ENCODE results near the gene DDC. TPM values are rescaled to one million over a fixed set of nuclear protein-coding genes. Genes with fewer than 3 reads are reported as not detected.
A peak's percentile ranks its signal among the peaks of the same experiment; 100 is the strongest.

DDC gene
- total and polyA plus RNA-seq, 2 donors (not counting 3 experiments of a cell fraction or from before 2014, with no cell fraction given): not detected

DNA sequence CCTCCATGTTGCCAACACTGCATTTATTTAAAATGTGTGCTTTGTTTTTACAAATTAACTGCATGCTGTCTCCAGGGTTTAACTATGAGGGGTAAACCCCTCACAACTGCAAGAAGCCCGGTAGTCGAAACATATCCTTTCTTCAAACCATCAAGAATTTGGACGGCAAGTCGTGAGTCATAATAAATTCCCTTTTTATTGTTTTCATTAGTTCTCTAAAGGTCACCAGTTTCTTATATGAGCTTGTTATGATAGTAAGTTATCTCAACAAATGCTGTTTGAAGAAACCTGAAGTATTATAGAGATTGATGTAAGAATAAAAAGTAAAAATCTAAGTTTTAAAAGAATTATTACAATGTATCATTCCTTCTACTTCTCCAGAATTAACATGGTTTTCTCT is 102.8 kb downstream of the DDC start:
- no peak overlapping the region for H3K4me2 ChIP-seq (ENCODE audit: insufficient read depth, low read length)
- ChIA-PET POLR2A (no interaction called here), CTCF (interaction anchor here (1.0 to 1.6 kb wide), 2 partner anchors 257 to 679 kb away, joined by 5 to 9 read pairs; no protein-coding TSS in a partner anchor)
- H3K9me1 ChIP-seq (replicated peaks; ENCODE audit: control insufficient read depth, extremely low read depth, insufficient read depth, low read length): no peaks in the 10 kb centered on the region
- H3K36me3 ChIP-seq (ENCODE audit: control insufficient read depth in 2 of 2, extremely low read depth in 1 of 2, insufficient read depth in 2 of 2, low read length in 2 of 2): no peaks in the 10 kb centered on the region
- peaks cover under 1 to 12% of the 10 kb centered on the region in 2 experiments for H3K27me3 ChIP-seq (ENCODE audit: control insufficient read depth in 2 of 2, insufficient read depth in 2 of 2, low read length in 2 of 2)
- H4K20me1 ChIP-seq (replicated peaks; ENCODE audit: control insufficient read depth, extremely low read depth, insufficient read depth, low read length): no peaks in the 10 kb centered on the region
- no TSS peak for BruUV-seq (replicated peaks)
- DNase-seq (ENCODE audit: low read depth, low spot score) (peak; percentile 28), FAIRE-seq (peak; percentile 4)
- dilution Hi-C loops (cut with MboI; ENCODE audit: extremely low pct_ligation_motif_present, low sequenced_read_pairs) (no loop called here), intact Hi-C loops (cut with micrococcal nuclease) (no loop called here)
- H3K9me3 ChIP-seq (replicated peaks; ENCODE audit: control insufficient read depth, insufficient read depth, low read length): no peaks in the 10 kb centered on the region
- H2AFZ ChIP-seq (ENCODE audit: low read depth, low read length): no peak overlapping the region
- H3K4me1 ChIP-seq (ENCODE audit: control insufficient read depth, extremely low read depth, insufficient read depth, low read length): peaks cover 4% of the 10 kb centered on the region
- no peaks in the 10 kb centered on the region for H3K79me2 ChIP-seq (ENCODE audit: control insufficient read depth, insufficient read depth, low read length)
- no peak overlapping the region for H3K9ac ChIP-seq (replicated peaks; ENCODE audit: extremely low read depth, insufficient read depth, low read length)
- H3K27ac ChIP-seq (ENCODE audit: insufficient read depth, low read depth, low read length): no peak overlapping the region
- no peak overlapping the region for H3K4me3 ChIP-seq (replicated peaks in 1 of 3; ENCODE audit: insufficient read depth in 1 of 3, low read depth in 1 of 3, low read length in 3 of 3)
- TF ChIP-seq EZH2 (IDR thresholded peaks at IDR 0.05; ENCODE audit: borderline replicate concordance, low read depth, low read length, severe bottlenecking): no peak
- no peak for TF ChIP-seq MYC (IDR thresholded peaks at IDR 0.05; ENCODE audit: low read depth, low read length)
- TF ChIP-seq, protein P1, sequence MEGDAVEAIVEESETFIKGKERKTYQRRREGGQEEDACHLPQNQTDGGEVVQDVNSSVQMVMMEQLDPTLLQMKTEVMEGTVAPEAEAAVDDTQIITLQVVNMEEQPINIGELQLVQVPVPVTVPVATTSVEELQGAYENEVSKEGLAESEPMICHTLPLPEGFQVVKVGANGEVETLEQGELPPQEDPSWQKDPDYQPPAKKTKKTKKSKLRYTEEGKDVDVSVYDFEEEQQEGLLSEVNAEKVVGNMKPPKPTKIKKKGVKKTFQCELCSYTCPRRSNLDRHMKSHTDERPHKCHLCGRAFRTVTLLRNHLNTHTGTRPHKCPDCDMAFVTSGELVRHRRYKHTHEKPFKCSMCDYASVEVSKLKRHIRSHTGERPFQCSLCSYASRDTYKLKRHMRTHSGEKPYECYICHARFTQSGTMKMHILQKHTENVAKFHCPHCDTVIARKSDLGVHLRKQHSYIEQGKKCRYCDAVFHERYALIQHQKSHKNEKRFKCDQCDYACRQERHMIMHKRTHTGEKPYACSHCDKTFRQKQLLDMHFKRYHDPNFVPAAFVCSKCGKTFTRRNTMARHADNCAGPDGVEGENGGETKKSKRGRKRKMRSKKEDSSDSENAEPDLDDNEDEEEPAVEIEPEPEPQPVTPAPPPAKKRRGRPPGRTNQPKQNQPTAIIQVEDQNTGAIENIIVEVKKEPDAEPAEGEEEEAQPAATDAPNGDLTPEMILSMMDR (IDR thresholded peaks at IDR 0.05; ENCODE audit: extremely low read depth in 1 of 2, insufficient read depth in 1 of 2, low read depth in 1 of 2, low read length in 2 of 2): no peak
- TF ChIP-seq, protein P2, sequence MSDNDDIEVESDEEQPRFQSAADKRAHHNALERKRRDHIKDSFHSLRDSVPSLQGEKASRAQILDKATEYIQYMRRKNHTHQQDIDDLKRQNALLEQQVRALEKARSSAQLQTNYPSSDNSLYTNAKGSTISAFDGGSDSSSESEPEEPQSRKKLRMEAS (IDR thresholded peaks at IDR 0.05; ENCODE audit: insufficient read depth, insufficient read length): no peak
- no peak for TF ChIP-seq GATA2 (IDR thresholded peaks at IDR 0.05; ENCODE audit: insufficient read depth, insufficient read length, low read depth, low read length)
- TF ChIP-seq POLR2A (IDR thresholded peaks at IDR 0.05; ENCODE audit: low read depth, low read length): no peak
- no peak for TF ChIP-seq FOS (IDR thresholded peaks at IDR 0.05; ENCODE audit: borderline replicate concordance, insufficient read depth, low read length)
- no peak for TF ChIP-seq POLR2AphosphoS5 (IDR thresholded peaks at IDR 0.05; ENCODE audit: insufficient read depth, low read depth, low read length)
- no peak for TF ChIP-seq JUN (IDR thresholded peaks at IDR 0.05; ENCODE audit: borderline replicate concordance, insufficient read depth, insufficient read length, low read depth)
